ENCODE data around the gene ZNF496. TPM values are rescaled to one million over a fixed set of nuclear protein-coding genes. Genes with fewer than 3 reads are reported as not detected.

ZNF496 gene
- total and polyA plus RNA-seq, 9 of the 15 experiments (the other 6 are each of a cell fraction or from before 2014, with no cell fraction given): 4.3 to 54.0 (median 31.3) TPM

DNA sequence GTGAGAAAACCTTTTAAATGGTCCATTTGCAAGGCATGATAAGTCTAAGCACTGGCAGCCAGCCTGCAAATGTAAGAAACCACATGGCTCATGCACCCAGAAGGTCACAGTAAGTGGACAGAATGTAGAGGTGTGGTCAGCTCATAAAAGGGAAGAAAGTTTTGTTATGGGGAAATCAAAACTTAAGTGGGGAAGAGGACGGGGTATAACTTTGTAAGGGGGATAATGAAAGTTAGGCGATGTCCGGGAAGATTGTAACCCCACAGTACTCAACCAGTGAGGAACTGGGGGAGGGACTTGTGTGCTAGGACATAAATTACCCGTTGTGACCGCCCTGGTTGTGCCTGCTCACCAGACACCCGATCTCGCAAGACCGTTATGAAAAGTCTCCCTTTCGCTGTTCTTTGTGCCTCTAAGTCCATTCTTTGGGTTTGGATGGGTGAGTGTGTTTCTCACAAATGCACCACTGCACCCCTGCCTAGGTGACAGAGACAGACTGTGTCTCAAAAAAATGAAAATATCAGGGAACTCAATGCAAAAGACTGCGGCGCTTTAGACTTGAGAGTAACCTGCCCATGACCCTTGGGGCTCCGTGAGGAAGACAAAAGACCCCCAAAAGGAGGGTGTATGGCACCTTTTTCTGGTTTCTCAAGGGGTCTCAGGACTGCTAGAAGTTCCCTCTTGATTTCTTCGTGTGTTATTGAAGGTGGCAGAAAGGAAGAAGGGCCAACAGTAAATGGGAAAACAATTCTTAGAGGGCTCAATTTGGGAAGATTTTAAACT lies 28.6 kb upstream of the ZNF496 start (continued):
- TF ChIP-seq, protein P1, sequence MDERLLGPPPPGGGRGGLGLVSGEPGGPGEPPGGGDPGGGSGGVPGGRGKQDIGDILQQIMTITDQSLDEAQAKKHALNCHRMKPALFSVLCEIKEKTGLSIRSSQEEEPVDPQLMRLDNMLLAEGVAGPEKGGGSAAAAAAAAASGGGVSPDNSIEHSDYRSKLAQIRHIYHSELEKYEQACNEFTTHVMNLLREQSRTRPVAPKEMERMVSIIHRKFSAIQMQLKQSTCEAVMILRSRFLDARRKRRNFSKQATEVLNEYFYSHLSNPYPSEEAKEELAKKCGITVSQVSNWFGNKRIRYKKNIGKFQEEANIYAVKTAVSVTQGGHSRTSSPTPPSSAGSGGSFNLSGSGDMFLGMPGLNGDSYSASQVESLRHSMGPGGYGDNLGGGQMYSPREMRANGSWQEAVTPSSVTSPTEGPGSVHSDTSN (CRISPR knock-in tag; IDR thresholded peaks at IDR 0.05; ENCODE audit: low read depth): peak; percentile 50; the same call in 1 of the 2 replicates
- TF ChIP-seq, protein P1 (tag; conservative IDR thresholded peaks at IDR 0.05; ENCODE audit: low read depth): peak; percentile 95
- TF ChIP-seq LEF1 (IDR thresholded peaks at IDR 0.05) (peak; percentile 49; the same call in 1 of the 2 replicates), POLR2AphosphoS5 (IDR thresholded peaks at IDR 0.05; ENCODE audit: control insufficient read depth, insufficient read depth, low read depth, low read length) (0 out of 2 replicates have a peak, but pooled peaks have one; percentile 19), CBX2 (IDR thresholded peaks at IDR 0.05; ENCODE audit: insufficient read depth, low read length, poor library complexity, severe bottlenecking) (no peak), THRAP3 (IDR thresholded peaks at IDR 0.05; ENCODE audit: borderline replicate concordance) (no peak), RBM14 (IDR thresholded peaks at IDR 0.05; ENCODE audit: borderline replicate concordance, insufficient read depth, low read depth, low read length) (no peak), RBBP5 (IDR thresholded peaks at IDR 0.05; ENCODE audit: borderline replicate concordance, insufficient read depth, low read length, poor library complexity, severe bottlenecking) (no peak)
- TF ChIP-seq, protein P2, sequence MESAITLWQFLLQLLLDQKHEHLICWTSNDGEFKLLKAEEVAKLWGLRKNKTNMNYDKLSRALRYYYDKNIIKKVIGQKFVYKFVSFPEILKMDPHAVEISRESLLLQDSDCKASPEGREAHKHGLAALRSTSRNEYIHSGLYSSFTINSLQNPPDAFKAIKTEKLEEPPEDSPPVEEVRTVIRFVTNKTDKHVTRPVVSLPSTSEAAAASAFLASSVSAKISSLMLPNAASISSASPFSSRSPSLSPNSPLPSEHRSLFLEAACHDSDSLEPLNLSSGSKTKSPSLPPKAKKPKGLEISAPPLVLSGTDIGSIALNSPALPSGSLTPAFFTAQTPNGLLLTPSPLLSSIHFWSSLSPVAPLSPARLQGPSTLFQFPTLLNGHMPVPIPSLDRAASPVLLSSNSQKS (CRISPR knock-in tag; IDR thresholded peaks at IDR 0.05): no peak
- TF ChIP-seq, protein P3, sequence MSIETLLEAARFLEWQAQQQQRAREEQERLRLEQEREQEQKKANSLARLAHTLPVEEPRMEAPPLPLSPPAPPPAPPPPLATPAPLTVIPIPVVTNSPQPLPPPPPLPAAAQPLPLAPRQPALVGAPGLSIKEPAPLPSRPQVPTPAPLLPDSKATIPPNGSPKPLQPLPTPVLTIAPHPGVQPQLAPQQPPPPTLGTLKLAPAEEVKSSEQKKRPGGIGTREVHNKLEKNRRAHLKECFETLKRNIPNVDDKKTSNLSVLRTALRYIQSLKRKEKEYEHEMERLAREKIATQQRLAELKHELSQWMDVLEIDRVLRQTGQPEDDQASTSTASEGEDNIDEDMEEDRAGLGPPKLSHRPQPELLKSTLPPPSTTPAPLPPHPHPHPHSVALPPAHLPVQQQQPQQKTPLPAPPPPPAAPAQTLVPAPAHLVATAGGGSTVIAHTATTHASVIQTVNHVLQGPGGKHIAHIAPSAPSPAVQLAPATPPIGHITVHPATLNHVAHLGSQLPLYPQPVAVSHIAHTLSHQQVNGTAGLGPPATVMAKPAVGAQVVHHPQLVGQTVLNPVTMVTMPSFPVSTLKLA (conservative IDR thresholded peaks at IDR 0.05): 0 out of 4 replicates have a peak, but pooled peaks of 1 of the 2 experiments have one; percentile 30
- TF ChIP-seq, protein P4, sequence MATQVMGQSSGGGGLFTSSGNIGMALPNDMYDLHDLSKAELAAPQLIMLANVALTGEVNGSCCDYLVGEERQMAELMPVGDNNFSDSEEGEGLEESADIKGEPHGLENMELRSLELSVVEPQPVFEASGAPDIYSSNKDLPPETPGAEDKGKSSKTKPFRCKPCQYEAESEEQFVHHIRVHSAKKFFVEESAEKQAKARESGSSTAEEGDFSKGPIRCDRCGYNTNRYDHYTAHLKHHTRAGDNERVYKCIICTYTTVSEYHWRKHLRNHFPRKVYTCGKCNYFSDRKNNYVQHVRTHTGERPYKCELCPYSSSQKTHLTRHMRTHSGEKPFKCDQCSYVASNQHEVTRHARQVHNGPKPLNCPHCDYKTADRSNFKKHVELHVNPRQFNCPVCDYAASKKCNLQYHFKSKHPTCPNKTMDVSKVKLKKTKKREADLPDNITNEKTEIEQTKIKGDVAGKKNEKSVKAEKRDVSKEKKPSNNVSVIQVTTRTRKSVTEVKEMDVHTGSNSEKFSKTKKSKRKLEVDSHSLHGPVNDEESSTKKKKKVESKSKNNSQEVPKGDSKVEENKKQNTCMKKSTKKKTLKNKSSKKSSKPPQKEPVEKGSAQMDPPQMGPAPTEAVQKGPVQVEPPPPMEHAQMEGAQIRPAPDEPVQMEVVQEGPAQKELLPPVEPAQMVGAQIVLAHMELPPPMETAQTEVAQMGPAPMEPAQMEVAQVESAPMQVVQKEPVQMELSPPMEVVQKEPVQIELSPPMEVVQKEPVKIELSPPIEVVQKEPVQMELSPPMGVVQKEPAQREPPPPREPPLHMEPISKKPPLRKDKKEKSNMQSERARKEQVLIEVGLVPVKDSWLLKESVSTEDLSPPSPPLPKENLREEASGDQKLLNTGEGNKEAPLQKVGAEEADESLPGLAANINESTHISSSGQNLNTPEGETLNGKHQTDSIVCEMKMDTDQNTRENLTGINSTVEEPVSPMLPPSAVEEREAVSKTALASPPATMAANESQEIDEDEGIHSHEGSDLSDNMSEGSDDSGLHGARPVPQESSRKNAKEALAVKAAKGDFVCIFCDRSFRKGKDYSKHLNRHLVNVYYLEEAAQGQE (IDR thresholded peaks at IDR 0.05; ENCODE audit: borderline replicate concordance): no peak
- TF ChIP-seq, protein P4 (CRISPR knock-in tag; IDR thresholded peaks at IDR 0.05; ENCODE audit: low read depth): 0 out of 2 replicates have a peak, but pooled peaks have one; percentile 32
